RWPE2 (cell line): Measurements from ENCODE around the gene FAM161A.
"Not testable (repeated sequence)": the region's sequence is repeated elsewhere in the genome, so short reads cannot be mapped to it uniquely, and the experiment has no call there.

Experiments used
- ATAC-seq: fragments of 200-7000 bp; cut with Tn5 transposase; 3 replicates; pipeline ENCODE4 v1.9.1; 2021; ENCODE audit warnings: low read depth
- DNase-seq: peaks from one replicate; pipeline ENCODE4 v3.0.0-alpha.2; 2020; ENCODE audit warnings: low spot score
- H3K27ac ChIP-seq: fragments of 450-650 bp; 2 replicates; pipeline ENCODE4 v1.5.1; 2017; ENCODE audit warnings: mild to moderate bottlenecking; ENCODE audit not compliant: poor library complexity, severe bottlenecking
- H3K27me3 ChIP-seq: fragments of 250-450 bp; sonication (Bioruptor Pico); 2 replicates; pipeline ENCODE4 v1.5.1; 2021; ENCODE audit warnings: mild to moderate bottlenecking, moderate library complexity; ENCODE audit not compliant: insufficient read depth, poor library complexity, severe bottlenecking
- H3K36me3 ChIP-seq: fragments of 250-450 bp; sonication (Bioruptor Pico); 2 replicates; pipeline ENCODE4 v1.5.1; 2020; ENCODE audit warnings: low read depth, mild to moderate bottlenecking, moderate library complexity
- H3K4me1 ChIP-seq: fragments of 250-450 bp; sonication (Bioruptor Pico); 2 replicates; pipeline ENCODE4 v1.5.1; 2021; ENCODE audit warnings: mild to moderate bottlenecking, moderate library complexity; ENCODE audit not compliant: insufficient read depth, poor library complexity, severe bottlenecking
- H3K4me3 ChIP-seq: fragments of 250-450 bp; sonication (Bioruptor Pico); 2 replicates; pipeline ENCODE4 v1.5.1; 2021; ENCODE audit warnings: mild to moderate bottlenecking, moderate library complexity; ENCODE audit not compliant: severe bottlenecking
- H3K9me3 ChIP-seq: fragments of 250-450 bp; sonication (Bioruptor Pico); 2 replicates; pipeline ENCODE4 v1.5.1; 2021; ENCODE audit warnings: mild to moderate bottlenecking, moderate library complexity; ENCODE audit not compliant: severe bottlenecking
- CTCF ChIP-seq: fragments of 450-650 bp; IDR thresholded peaks from one replicate; pipeline ENCODE4 v1.5.1; 2017; ENCODE audit warnings: mild to moderate bottlenecking, moderate library complexity; ENCODE audit not compliant: poor library complexity, severe bottlenecking

Gene FAM161A

DNA sequence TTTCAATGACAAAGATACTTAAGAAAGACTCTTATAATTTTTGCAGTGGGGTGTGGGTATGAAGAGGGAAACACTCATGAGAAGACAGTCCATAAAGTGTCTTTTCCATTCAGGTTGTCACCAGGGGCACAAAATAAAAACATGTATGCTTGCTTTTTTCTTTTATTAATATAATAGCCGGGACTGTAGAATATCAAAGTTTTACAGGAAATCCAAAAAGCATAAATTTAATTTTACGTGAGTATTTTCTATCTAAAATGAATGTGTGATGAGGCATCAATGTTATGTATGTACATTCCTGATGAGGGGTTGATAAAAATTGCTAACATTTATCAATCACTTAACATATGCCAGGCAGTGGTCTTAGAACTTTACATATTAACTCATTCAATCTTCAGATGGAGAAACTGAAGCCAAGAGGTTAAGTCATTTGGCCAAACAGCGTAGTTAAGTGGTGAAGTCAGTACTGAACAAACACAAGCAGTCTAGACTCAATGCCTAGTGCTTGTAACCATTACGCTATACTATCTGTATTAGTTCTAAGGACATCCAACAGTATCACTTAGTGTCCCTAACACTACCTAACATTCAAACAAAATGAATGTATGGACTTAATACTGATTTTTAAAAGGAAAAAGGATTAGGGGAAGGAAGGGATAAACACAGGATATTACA is 23.8 kb upstream of the FAM161A start:
- DNase-seq (no peak), ATAC-seq (no peak)
- Histone ChIP-seq H3K4me1 (peaks cover 24% of the 10 kb centered on the region), H3K36me3 (peaks cover 98% of the 10 kb centered on the region), H3K4me3 (no peak overlapping the region), H3K9me3 (no peaks in the 10 kb centered on the region), H3K27ac (no peak overlapping the region), H3K27me3 (no peaks in the 10 kb centered on the region)
- no peak for TF ChIP-seq CTCF

DNA sequence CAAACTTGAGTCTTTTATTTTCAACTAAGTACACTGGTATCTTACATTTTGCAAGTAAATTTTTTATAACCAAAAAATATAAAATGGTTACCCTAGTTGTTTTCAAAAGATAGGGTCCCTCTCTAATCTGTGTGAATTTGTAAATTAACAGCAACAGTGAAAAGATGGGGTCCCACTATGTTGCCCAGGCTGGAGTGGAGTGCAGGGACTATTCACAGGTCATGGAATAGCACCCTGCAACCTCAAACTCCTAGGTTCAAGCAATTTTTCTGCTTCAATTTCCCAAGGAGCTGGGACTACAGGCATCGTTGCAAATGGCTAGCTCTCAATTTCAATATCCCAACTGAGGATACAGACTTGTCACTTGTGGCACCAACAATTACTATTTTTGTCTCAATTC is 22.5 kb upstream of the FAM161A start:
- DNase-seq (no peak), ATAC-seq (no peak)
- TF ChIP-seq CTCF = no peak
- Histone ChIP-seq H3K4me3 (no peak overlapping the region), H3K36me3 (peaks cover 98% of the 10 kb centered on the region), H3K27me3 (no peaks in the 10 kb centered on the region), H3K27ac (no peak overlapping the region), H3K4me1 (peaks cover 24% of the 10 kb centered on the region), H3K9me3 (no peaks in the 10 kb centered on the region)

GRCh38 chr2:61866482-61867089 is 12.7 kb upstream of the FAM161A start:
- ATAC-seq, H3K4me3 ChIP-seq, H3K27ac ChIP-seq, H3K4me1 ChIP-seq, H3K9me3 ChIP-seq, DNase-seq, H3K27me3 ChIP-seq: not testable (repeated sequence)
- H3K36me3 ChIP-seq = peaks cover 57% of the 10 kb centered on the region

DNA sequence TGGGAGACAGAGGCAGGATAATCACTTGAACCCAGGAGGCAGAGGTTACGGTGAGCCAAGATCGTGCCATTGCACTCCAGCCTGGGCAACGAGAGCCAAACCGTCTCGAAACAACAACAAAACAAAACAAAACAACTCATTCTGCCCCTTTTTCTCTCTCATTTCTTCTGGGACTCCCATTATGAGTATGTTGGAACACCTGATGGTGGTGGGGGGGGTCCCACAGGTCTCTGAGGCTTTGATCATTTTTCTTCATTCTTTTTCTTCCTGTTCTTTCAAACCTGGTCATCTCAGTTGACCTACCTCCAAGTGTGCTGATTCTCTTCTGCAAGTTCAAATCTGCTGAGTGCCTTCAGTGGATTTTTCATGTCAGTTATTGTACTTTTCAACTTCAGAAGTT is 8.2 kb upstream of the FAM161A start:
- Histone ChIP-seq H3K27ac (no peak overlapping the region), H3K36me3 (peaks cover 15% of the 10 kb centered on the region), H3K4me1 (no peaks in the 10 kb centered on the region), H3K27me3 (no peaks in the 10 kb centered on the region), H3K4me3 (no peak overlapping the region), H3K9me3 (no peaks in the 10 kb centered on the region)
- ATAC-seq (no peak), DNase-seq (no peak)
- no peak for TF ChIP-seq CTCF

DNA sequence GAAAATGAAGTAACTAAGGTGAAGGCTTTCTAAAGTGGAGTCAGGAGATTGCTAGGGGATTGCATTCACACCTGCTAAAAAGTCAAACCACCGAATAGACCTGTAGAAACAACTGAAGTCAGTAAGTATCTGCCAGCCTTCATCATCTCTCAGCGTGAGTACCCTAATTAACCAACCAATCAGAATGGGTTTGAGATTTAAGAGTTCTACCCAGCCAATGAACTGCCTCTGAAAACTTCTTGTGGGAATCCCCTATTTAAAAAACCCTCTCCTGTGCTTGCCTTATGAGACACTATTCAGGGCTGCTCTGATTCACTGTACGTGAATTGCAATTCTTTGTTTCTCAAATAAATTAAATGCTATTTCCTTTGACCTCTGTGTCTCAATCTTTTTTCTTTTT is 3.4 kb upstream of the FAM161A start:
- no peak for TF ChIP-seq CTCF
- H3K4me1 ChIP-seq = no peaks in the 10 kb centered on the region
- no peaks in the 10 kb centered on the region for H3K27me3 ChIP-seq
- H3K9me3 ChIP-seq = no peaks in the 10 kb centered on the region
- H3K36me3 ChIP-seq = no peaks in the 10 kb centered on the region
- H3K27ac ChIP-seq = no peak overlapping the region
- no peak for ATAC-seq
- H3K4me3 ChIP-seq = no peak overlapping the region
- no peak for DNase-seq
